Measurements from ENCODE around the gene M1AP. TPM values are rescaled to one million over a fixed set of nuclear protein-coding genes. Genes with fewer than 3 reads are reported as not detected.

M1AP gene
- polyA plus RNA-seq, 1 experiment, result 0.33 TPM

- ChIA-PET CTCF (no interaction called here), POLR2A (no interaction called here)
- H3K27me3 ChIP-seq (ENCODE audit: control insufficient read depth, insufficient read depth, low read length), result peaks cover 16% of the 10 kb centered on the region
- no peak overlapping the region for H3K4me3 ChIP-seq (ENCODE audit: low read depth, low read length)
- no peak for TF ChIP-seq CTCF (IDR thresholded peaks at IDR 0.05; ENCODE audit: insufficient read depth, low read depth, low read length)
- no peak for DNase-seq (ENCODE audit: low read depth)
- peaks cover 18% of the 10 kb centered on the region for H3K36me3 ChIP-seq (ENCODE audit: control insufficient read depth, insufficient read depth, low read length)
These were observed 124.1 kb downstream of the M1AP start for GRCh38 chr2:74524005-74524404.

DNA sequence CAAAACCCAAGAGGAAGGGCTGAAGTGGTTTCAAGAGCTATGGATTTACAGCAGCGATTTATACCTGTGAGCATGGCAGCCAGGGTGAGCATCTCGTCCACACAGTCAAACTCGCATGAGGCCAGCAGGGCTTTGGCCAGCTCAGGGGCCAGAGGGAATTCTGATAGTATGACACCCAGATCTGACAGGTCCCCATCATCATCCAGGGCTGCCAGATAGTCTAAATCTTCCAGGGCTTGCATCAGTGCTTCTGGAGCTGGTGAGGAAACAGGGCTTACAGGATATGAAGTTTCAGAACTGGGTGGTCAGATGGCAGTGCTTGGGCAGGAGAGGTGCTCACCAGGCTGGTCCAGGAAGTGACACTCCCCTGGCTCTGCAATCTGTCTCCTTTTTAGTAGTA is 125.6 kb downstream of the M1AP start:
- POLR2A ChIA-PET, result interaction anchor here (0.6 kb wide), 1 partner anchor 62 kb away, joined by 8 read pairs; no protein-coding TSS in a partner anchor
- no peak overlapping the region for H3K4me3 ChIP-seq (ENCODE audit: low read depth, low read length)
- H3K36me3 ChIP-seq (ENCODE audit: control insufficient read depth, insufficient read depth, low read length), result peaks cover 17% of the 10 kb centered on the region
- TF ChIP-seq CTCF (IDR thresholded peaks at IDR 0.05; ENCODE audit: insufficient read depth, low read depth, low read length), result no peak
- peaks cover 28% of the 10 kb centered on the region for H3K27me3 ChIP-seq (ENCODE audit: control insufficient read depth, insufficient read depth, low read length)
- DNase-seq (ENCODE audit: low read depth), result no peak
- CTCF ChIA-PET, result interaction anchor here (2.6 kb wide), 1 partner anchor 40 kb away, joined by 10 read pairs; the partner anchor contains the start of genes CCDC142 and TTC31

DNA sequence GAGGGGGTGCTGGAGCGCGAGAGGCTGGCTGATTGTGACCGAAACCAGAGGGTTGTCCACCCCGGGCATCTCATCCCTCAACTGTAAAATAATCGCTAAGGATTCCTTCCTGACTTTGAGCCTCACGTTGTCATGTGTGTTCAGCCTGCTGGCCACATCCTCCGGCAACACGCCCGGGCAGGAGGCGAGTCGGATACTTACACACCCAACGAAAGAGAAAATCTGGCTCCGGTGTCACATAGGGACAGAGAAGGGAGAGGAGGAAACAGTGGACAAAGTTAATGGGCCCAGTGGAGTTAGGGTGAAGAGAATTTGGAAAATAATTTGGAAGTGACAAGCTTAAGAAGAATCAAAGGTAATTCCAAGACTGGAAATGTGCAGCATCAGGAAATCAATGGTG is 131.5 kb downstream of the M1AP start:
- Histone ChIP-seq H3K36me3 (ENCODE audit: control insufficient read depth, insufficient read depth, low read length) (no peaks in the 10 kb centered on the region; the same call in 1 of the 2 replicates), H3K27me3 (ENCODE audit: control insufficient read depth, insufficient read depth, low read length) (peaks cover 62% of the 10 kb centered on the region), H3K4me3 (ENCODE audit: low read depth, low read length) (no peak overlapping the region)
- CTCF ChIA-PET, result no interaction called here
- DNase-seq (ENCODE audit: low read depth), result no peak
- POLR2A ChIA-PET, result no interaction called here
- TF ChIP-seq CTCF (IDR thresholded peaks at IDR 0.05; ENCODE audit: insufficient read depth, low read depth, low read length), result no peak

DNA sequence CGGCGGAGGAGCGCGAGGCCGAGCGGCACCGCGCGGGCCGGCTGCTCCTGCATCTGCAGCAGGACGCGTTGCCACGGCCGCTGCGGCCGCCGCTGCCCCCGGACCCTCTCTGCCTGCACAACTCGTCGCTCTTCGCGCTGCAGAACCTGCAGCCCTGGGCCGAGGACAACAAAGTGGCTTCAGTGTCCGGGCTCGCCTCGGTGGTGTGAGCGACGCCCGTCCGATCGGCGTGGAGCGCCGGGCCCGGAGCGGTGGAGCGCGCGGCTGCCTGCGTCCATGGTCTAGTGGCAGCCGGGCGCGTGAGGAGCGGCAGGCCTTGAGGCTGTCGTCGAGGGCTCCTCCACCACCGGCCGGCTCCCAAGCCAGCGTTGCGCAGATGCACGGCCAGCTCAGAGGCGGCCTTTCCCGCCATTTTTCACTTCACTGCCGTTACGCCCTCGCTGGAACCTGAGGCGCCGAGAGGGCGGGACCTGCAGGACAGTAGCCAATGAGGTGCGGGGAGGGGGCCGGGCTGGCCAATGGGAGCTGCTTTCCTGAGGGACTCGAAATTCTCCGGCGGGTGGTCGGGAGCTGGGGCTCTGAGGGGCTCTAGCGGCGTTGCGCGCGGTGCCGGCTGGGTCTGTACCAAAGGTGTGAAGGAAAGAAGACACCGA is 132.0 kb downstream of the M1AP start:
- no peaks in the 10 kb centered on the region; the same call in 1 of the 2 replicates for H3K36me3 ChIP-seq (ENCODE audit: control insufficient read depth, insufficient read depth, low read length)
- ChIA-PET CTCF (no interaction called here), POLR2A (no interaction called here)
- no peak for DNase-seq (ENCODE audit: low read depth)
- H3K4me3 ChIP-seq (ENCODE audit: low read depth, low read length), result peak overlapping the region; percentile 2; the same call in 1 of the 2 replicates
- peaks cover 62% of the 10 kb centered on the region for H3K27me3 ChIP-seq (ENCODE audit: control insufficient read depth, insufficient read depth, low read length)
- no peak for TF ChIP-seq CTCF (IDR thresholded peaks at IDR 0.05; ENCODE audit: insufficient read depth, low read depth, low read length)

DNA sequence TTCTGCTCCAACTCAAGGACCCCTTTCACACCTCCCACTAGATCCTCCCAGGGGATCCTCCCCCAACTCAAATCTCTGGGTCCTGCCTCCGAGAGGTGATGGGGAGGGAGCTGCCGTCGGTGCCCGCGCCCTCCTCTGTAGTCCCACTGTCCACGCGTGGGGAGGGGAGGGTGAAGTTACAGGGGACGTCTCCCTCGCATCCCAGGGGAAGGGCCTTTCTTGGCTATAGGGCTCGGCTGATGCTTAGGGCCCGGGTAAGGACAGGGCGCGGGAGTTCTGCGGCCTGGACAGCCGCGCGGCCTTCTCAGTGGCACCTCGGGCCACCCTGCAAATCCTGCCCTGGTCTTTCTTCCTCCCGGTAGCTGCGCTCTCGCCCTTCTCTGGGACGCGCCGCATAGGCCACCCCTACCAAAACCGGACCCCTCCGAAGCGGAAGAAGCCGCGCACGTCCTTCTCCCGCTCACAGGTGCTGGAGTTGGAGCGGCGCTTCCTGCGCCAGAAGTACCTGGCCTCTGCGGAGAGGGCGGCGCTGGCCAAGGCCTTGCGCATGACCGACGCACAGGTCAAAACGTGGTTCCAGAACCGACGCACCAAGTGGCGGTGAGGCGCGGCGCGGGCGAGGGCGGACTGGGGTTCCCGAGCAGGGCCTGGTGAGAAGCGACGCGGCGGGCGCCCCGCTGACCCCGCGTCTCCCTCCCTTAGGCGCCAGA is 132.7 kb downstream of the M1AP start:
- Histone ChIP-seq H3K4me3 (ENCODE audit: low read depth, low read length) (no peak overlapping the region), H3K27me3 (ENCODE audit: control insufficient read depth, insufficient read depth, low read length) (peaks cover 60% of the 10 kb centered on the region), H3K36me3 (ENCODE audit: control insufficient read depth, insufficient read depth, low read length) (no peaks in the 10 kb centered on the region; the same call in 1 of the 2 replicates)
- TF ChIP-seq CTCF (IDR thresholded peaks at IDR 0.05; ENCODE audit: insufficient read depth, low read depth, low read length), result no peak
- ChIA-PET CTCF (no interaction called here), POLR2A (no interaction called here)
- no peak for DNase-seq (ENCODE audit: low read depth)
